Epidermal melanocyte (primary cell): ENCODE results near the gene FBN2.
"Not testable (repeated sequence)": the region's sequence is repeated elsewhere in the genome, so short reads cannot be mapped to it uniquely, and the experiment has no call there.

Experiments used
- DNase-seq: peaks from one replicate; pipeline ENCODE4 v3.0.0; 2011; ENCODE audit warnings: low spot score; ENCODE audit not compliant: insufficient read length

The FBN2 gene

GRCh38 chr5:128427921-128428320 is 110.1 kb downstream of the FBN2 start:
- DNase-seq, result no peak

DNA sequence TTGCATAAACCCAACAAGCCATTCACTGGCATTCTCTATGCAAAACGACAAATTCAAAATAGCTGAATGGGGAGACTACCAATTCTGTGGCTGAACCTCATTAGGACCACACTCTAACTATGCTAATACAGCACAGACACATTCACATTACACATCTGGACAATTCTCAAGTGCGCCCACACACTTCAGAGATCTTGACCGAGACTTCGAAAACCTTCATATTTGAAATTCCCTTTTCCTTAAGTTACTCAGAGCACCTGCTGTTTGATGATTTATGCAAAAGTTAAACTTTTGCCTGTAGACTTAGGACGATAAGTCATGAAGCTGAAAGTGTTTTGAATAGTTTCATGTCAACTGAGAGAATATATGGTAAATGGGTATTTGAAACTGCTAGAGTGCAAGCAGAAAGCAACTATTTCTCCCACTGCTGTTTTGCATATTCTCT is 111.9 kb downstream of the FBN2 start:
- no peak for DNase-seq

DNA sequence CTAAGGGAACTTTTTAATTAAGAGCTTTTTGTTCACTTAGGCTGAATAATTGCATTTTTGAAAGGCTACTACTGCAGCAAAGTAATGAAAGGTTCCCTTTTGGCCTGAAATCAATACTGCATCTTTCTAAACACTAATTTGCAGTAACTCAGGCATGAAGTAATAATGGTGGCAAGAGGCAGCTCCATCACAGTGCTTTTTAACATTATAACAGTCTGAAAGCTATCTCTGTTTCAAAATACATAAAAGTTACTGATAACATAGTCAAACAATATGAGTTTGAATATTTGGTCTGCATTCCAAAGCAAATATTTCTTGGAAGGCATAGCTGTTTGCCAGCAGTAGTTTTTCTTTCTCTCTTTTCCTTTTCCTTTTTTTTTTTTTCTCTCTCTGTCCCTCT is 113.4 kb downstream of the FBN2 start:
- no peak for DNase-seq

- DNase-seq, result no peak
These were observed 115.4 kb downstream of the FBN2 start for GRCh38 chr5:128422612-128423011.

DNA sequence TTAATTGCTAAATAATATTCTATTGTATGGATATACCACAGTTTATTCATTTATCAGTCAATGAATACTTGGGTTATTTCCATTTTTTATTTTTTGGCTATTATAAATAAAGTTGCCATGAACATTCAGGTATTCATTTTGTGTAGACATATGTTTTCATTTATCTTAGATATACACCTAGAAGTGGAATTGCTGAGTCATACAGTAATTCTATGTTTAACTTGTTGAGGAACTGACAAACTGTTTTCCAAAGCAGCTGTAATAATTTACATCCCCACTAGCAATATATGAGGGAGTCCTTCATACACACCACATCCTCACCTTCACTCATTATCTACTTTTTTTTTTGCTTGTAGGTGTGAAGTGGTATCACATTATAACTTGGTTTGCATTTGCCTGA is 123.6 kb downstream of the FBN2 start:
- DNase-seq, result no peak

GRCh38 chr5:128413356-128413755 is 124.7 kb downstream of the FBN2 start:
- no peak for DNase-seq

DNA sequence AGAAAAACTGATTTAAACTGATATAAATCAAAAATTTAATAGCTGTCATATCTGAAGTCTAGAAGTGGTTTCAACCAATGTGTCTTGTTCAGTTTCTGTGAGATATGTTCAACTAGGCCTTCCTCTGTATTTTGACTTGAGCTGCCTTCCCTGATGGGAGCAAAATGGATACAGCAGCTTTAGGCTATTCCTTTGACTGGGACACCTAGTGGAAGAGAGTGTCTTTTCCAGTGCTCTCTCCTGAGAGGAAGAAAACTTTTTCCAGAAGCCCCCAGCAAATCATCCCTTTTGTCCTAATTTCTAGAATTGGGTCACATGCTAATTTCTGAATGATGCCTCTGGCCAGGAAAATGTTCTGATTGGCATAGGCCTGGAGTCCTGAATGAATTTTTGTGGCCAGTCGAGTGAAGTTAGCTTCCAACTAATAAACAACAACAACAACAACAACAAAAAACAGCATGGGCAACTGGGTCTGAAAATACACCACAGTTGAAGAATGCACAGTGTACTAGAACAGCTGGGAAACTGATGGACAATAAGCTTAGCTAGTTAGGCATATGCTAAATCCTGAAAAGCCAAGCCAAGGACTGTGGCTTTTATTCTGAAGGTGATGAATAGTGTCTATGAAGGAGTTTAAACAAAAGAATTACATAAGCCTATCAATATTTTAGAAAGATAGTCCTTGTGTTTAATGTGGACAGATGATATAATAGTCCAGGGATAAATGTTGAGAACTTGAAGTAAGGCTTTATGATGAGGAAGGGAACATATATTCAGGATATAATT is 125.7 kb downstream of the FBN2 start:
- no peak for DNase-seq

GRCh38 chr5:128409166-128409800 is 128.8 kb downstream of the FBN2 start:
- DNase-seq, result no peak

DNA sequence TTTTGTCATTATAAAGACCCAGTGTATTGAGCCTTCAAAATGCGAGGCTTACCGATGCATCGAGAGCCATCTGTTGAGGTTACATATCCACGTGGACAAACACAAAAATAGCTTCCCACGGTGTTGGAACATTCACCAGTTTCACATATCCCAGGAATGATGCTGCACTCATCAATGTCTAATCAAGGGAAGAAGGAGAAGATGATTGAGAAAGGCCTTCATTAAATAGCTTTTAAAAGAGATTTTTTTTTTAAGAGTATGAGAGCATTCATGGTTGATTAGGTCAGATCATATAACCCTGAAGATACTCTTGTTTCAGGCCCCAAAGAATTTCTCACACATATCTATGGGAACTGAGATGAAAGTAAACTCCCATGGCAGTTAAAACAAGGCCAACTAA is 129.4 kb downstream of the FBN2 start:
- no peak for DNase-seq

- no peak for DNase-seq
These were observed 130.1 kb downstream of the FBN2 start for GRCh38 chr5:128407944-128408343.

GRCh38 chr5:128406803-128407202 is 131.2 kb downstream of the FBN2 start:
- DNase-seq, result no peak

- DNase-seq, result no peak
These were observed 132.9 kb downstream of the FBN2 start for GRCh38 chr5:128405159-128405558.

- DNase-seq, result no peak
These were observed 134.7 kb downstream of the FBN2 start for GRCh38 chr5:128403333-128403732.

DNA sequence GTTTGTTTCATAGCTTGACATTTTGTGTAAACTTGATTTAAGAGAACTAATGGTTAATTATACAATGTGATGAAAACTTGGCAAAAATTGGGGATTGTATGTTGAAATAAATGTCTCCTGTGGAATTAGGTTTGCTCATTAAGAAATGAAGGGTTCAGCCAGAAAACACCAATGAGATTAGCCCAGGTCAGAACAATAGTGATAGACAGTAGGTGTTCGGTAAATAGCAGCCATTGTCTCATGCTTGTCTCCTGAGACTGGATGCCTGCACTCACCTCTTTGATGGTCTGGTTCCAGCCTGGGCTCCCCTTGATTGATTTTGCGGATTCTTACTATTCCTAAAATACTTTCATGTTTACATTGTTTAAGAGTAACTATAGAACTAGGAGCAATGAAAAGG is 135.5 kb downstream of the FBN2 start:
- no peak for DNase-seq

GRCh38 chr5:128400766-128401165 is 137.3 kb downstream of the FBN2 start:
- DNase-seq, result not testable (repeated sequence)

DNA sequence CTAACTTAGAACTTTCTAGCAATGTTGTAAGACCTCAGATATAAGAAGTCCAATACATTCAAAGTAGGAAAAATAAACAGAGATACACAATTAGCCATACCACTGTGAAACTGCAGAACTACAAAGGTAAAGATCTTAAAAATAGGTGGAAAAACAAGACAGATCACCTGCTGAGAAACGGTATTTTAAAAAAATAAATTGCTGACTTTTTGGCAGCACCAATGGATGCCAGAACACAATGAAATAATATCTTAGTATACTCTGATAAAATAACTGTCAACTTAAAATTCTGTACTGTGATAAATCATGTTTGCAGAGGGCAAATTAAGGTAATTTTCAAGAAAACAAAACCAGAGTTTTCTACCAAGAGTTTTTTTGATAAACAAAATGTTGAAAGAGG is 138.9 kb downstream of the FBN2 start:
- no peak for DNase-seq

- no peak for DNase-seq
These were observed 140.2 kb downstream of the FBN2 start for GRCh38 chr5:128397876-128398275.

DNA sequence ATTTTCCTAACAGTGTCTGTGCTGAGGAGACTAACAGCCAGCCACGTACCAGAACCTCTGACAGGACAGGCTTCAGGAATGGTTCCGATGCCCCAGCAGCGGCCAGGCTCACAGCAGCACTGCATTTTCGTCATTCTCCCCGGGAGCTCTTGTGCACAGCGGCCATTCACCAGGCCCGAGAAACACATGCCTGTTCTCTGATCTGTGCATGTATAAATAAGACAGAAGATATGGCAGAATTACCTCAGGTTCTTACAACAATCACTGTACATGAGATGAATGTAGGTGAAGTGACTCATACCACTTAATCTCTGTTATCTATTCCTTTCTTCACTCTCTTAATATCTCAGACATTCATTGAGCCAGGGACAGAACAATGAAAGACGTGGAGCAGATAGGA is 143.0 kb downstream of the FBN2 start:
- no peak for DNase-seq

DNA sequence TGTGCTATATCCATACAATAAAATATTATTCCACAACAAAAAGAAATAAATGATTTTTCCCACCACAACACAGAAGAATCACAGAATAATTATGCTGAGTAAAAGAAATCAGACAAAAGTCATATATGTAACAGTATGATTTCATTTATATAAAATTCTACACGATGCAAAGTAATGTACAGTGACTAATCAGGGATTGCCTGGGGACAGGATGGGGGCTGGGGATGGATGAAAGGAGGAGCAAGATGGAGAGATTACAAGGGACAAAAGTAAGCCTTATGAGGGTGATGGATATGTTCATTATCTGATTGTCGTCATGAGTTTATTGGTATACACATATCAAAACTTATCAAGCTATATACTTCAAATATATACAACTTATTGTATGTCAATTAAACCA is 154.0 kb downstream of the FBN2 start:
- DNase-seq, result no peak

DNA sequence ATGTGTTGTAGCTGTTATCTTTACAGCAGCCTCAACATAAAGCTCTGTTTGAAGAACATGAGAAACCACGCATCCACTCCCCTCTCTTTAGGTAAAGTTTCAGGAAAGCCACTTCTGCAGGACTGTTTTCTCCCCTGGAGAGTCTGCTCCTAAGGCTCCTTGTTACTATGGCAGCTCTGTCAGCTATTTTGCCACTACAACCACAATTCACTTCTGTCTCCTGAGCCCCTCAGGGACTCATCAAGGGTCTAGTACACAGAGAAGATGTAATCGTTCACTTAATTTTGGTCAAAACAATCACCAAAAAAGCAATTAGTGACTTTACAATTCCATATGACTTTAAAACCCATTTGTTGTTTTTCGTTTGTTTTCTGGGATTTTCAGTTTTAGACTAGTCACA is 157.7 kb downstream of the FBN2 start:
- DNase-seq, result no peak

DNA sequence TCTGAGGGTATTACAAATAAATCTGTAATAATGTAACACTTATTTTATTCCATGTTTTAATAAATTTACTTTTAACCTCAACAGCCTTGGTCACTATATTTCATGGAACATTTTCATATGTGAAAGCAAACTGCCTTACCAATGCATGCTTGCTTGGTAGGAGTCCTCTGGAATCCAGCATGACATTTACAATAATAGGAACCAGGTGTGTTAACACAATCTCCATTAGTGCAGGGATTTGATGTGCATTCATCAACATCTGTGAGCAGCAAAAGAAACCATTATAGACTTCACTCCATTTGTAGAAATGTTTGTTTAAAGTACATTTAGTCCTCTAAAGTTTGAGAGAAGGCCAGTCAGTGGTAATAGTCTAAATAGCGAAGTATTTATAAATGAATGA is 159.4 kb downstream of the FBN2 start:
- DNase-seq, result no peak

GRCh38 chr5:128378196-128378595 is 159.8 kb downstream of the FBN2 start:
- no peak for DNase-seq

DNA sequence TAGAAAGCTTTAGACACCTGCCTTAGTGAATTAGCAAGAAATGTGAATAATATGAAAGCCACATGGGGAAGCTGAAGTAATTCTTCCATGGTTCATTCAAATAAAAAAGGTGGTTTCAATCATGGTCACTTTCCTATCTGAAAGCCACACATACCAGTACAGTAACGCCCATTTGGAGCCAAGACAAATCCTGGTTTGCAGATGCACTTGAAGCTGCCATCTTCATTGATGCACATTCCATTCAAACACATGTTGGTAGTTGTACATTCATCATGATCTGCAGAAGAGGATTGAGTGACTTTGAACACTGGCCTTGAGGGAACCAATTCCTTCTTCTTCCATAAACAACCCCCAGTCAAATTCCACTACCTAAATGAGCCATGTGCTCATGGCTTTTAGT is 161.5 kb downstream of the FBN2 start:
- DNase-seq, result no peak
